Measurements from ENCODE around the gene DCN.

DNA sequence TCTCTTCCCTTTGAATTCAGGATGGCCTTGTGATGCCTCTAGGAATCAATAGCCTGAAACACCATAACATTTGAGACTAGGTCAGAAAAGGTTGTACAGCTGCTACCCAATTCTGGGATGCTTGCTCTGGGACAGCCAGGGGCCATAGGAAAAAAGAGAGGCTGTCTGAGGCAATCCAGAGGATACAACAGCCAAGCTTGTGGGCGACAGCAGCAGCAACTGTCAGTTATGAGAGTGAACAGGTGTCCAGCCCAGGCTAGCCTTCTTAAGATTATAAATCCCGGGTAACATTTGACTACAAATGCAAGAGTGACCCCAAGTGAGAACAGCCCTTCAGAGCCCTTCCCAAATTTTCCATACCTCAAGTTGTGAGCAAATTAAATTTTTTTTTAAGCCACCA is 11.1 kb downstream of the DCN start:
- TF ChIP-seq EZH2 (IDR thresholded peaks at IDR 0.05; ENCODE audit: insufficient read depth, poor library complexity, severe bottlenecking) (no peak), EZH2phosphoT487 (IDR thresholded peaks at IDR 0.05; ENCODE audit: insufficient read depth, low read depth) (no peak)
